Stimulated activated CD4-positive, alpha-beta T cell treated with anti-CD3 and anti-CD28 coated beads, Interleukin-2, amount 100 ng/mL, for 4 hours (primary cell): ENCODE measurements around the gene SLC4A2.
A peak's percentile ranks its signal among the peaks of the same experiment; 100 is the strongest.
"Not testable (repeated sequence)": the region's sequence is repeated elsewhere in the genome, so short reads cannot be mapped to it uniquely, and the experiment has no call there.

Experiments
- DNase-seq: peaks from one replicate; pipeline ENCODE4 v3.0.0-alpha.2; 2020; ENCODE audit warnings: low read depth

Gene SLC4A2, protein sequence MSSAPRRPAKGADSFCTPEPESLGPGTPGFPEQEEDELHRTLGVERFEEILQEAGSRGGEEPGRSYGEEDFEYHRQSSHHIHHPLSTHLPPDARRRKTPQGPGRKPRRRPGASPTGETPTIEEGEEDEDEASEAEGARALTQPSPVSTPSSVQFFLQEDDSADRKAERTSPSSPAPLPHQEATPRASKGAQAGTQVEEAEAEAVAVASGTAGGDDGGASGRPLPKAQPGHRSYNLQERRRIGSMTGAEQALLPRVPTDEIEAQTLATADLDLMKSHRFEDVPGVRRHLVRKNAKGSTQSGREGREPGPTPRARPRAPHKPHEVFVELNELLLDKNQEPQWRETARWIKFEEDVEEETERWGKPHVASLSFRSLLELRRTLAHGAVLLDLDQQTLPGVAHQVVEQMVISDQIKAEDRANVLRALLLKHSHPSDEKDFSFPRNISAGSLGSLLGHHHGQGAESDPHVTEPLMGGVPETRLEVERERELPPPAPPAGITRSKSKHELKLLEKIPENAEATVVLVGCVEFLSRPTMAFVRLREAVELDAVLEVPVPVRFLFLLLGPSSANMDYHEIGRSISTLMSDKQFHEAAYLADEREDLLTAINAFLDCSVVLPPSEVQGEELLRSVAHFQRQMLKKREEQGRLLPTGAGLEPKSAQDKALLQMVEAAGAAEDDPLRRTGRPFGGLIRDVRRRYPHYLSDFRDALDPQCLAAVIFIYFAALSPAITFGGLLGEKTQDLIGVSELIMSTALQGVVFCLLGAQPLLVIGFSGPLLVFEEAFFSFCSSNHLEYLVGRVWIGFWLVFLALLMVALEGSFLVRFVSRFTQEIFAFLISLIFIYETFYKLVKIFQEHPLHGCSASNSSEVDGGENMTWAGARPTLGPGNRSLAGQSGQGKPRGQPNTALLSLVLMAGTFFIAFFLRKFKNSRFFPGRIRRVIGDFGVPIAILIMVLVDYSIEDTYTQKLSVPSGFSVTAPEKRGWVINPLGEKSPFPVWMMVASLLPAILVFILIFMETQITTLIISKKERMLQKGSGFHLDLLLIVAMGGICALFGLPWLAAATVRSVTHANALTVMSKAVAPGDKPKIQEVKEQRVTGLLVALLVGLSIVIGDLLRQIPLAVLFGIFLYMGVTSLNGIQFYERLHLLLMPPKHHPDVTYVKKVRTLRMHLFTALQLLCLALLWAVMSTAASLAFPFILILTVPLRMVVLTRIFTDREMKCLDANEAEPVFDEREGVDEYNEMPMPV

DNA sequence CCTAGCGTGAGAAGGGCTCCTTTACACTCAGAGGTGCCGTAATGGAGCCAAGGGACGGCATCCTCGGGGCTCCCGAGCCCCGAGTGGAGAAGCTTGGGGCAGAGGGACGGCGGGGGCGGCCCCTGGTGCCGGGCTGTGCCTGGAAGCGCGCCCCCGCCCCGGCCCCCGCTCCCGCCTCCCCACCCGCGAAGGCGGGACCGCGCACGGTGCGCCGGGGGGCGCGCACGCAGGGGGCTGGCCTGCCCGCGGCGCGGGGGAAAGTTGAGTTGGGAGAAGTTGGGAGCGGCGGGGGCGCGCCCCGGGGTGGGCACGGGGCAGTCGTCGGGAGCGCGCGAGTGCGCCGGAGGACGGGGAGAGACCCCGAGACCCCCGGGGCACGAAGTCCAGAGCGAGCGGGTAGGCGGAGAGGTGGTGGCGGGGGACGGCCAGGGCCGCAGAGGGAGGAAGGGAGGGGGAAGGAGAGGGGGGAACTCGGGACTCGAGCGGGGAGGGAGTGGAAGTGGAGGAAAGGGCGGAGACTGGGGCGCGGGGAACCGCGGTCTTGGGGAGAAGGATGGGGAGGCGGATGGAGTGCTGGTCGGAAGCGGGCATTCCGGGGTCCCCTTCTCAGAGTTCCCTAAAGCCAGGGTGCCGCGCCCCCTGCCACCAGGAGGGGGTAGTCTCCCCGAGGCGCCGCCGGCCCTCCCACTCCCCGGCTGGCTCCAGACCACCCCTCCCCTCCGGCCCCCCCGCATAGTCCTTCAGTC, at the start of gene SLC4A2:
Gene SLC4A2, plus strand, starts transcription at position 223 of the 746 bp plus-strand sequence. CDS start 2,399 bp downstream, outside the sequence.
- peak; percentile 65 for DNase-seq

DNA sequence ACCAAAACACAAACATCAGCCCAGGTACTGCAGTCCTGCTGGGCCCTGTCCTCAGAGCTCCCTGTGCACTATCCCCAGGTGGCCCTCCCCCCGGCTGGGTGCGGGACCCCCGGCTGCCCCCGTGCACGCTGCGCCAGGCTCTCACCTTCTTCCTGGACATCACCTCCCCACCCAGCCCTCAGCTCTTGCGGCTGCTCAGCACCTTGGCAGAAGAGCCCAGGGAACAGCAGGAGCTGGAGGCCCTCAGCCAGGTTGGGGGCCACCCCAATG, 49.4 kb upstream of the SLC4A2 start:
- DNase-seq: no peak

DNA sequence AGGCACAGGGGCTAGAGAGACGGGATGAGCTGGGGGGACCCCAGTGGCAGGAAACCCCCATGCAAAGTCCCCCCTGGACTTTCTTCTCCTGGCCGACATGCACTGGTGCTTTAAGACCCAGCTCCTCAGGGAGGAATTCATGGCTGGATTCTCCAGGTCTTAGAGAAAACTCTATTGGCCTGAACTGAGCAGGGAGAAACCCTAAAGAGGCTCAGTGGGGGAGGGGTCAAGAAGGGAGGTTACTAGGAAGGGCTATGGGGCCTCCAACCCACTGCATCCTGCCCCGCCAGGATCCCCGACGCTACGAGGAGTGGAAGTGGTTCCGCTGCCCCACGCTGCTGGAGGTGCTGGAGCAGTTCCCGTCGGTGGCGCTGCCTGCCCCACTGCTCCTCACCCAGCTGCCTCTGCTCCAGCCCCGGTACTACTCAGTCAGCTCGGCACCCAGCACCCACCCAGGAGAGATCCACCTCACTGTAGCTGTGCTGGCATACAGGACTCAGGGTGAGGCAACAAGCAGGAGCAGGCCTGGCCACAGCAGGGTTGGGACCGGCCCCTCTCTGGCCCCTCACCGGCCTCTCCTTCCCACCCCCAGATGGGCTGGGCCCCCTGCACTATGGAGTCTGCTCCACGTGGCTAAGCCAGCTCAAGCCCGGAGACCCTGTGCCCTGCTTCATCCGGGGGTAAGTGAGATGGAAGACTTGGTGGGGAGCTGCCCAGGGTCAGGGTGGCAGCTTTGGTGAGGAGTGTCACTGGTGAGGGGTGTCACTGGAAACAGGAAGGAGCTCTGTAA, 48.9 kb upstream of the SLC4A2 start:
- no peak for DNase-seq

DNA sequence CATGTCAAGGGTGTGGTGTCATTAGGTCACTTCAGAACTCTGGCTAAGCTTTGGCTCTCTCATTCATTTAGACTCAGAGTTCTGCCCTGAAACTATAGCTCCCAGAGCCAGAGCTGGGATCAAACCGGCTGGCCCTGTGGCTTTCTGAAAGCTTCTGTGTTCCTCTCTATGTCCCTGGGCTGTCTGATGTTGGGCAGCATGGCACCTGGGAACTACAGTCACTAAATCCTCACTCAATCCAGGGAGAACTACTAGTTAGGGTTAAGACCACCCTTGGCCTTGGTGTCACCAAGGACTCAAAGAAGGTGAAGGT, 48.3 kb upstream of the SLC4A2 start:
- no peak for DNase-seq

DNA sequence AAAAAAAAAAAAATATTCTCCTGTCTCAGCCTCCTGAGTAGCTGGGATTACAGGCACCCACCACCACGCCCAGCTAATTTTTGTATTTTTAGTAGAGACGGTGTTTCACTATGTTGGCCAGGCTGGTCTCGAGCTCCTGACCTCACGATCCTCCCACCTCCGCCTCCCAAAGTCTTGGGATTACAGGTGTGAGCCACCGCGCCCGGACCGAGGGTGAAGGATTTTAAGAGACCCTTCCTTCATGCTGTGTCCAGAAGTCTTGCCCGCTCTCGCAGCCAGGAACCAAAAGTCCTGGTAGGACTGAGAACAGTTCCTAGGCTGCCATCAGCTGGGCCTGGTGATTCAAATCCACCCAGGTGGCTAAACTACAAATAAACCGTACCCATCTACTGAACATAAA, 47.8 kb upstream of the SLC4A2 start:
- not testable (repeated sequence) for DNase-seq

DNA sequence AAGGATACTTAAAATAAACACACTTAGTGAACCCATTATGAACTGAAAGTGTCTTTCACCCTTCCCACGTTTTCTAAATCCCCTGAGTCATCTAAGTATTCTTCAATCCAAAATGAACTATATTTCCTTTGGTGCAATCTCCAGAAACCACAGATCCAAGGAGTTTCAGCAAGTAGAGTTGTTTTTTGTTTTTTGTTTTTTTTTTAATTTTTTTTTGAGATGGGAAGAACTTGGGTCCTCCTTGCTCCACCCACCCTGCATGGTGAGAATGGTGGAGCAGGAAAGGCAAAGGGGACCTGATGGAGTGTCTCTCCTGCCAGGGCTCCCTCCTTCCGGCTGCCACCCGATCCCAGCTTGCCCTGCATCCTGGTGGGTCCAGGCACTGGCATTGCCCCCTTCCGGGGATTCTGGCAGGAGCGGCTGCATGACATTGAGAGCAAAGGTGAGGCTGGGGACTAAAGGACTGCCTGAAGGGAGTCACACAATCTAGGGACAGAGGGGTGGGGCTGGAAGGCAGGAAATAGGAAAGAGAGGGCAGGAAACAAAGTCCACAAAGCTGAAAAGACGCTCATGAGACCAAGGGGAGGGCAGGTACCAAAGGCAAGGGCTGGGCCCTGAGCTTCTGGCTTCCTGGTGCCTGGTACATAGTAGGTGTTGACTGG, 47.2 kb upstream of the SLC4A2 start:
- DNase-seq: no peak

DNA sequence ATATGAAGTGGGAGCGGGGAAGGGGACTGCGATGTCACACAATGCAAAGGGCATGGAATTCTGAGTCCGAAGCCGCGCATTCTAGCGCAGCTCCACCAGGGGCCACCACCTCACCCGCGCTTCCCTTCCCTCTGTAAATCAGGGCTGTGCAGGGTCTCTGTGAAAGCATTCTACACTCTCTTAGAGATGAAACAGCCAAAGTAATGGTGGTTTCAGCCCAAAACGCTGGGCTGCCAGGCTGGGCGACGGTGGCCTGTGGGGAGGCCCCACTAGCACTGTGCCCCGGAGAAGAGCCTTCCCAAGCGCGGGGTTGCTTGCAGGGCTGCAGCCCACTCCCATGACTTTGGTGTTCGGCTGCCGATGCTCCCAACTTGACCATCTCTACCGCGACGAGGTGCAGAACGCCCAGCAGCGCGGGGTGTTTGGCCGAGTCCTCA, 46.5 kb upstream of the SLC4A2 start:
- DNase-seq: no peak

DNA sequence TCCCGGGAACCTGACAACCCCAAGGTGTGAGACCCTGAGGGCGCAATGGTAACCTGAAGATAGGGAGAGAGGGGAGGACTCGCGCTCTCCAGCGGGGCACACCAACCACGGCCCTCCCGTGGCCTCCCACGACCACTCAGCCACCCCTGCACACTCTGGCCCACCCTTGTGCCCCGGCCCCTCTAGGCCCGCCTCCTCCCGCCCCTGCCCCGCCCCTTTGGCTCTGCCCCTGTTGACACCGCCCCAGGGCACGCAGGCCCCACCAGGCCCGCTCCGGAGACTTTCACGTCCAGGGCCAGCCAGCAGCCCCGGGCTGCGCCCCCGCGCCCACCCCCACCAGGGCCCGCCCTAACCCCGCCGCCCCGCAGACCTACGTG, 46.0 kb upstream of the SLC4A2 start:
- no peak for DNase-seq

DNA sequence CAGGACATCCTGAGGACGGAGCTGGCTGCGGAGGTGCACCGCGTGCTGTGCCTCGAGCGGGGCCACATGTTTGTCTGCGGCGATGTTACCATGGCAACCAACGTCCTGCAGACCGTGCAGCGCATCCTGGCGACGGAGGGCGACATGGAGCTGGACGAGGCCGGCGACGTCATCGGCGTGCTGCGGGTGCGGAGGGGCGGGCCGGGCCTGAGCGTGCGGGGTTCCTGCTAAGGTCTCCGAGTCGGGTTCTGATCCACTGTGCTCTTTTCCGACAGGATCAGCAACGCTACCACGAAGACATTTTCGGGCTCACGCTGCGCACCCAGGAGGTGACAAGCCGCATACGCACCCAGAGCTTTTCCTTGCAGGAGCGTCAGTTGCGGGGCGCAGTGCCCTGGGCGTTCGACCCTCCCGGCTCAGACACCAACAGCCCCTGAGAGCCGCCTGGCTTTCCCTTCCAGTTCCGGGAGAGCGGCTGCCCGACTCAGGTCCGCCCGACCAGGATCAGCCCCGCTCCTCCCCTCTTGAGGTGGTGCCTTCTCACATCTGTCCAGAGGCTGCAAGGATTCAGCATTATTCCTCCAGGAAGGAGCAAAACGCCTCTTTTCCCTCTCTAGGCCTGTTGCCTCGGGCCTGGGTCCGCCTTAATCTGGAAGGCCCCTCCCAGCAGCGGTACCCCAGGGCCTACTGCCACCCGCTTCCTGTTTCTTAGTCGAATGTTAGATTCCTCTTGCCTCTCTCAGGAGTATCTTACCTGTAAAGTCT, 45.5 kb upstream of the SLC4A2 start:
- peak; percentile 73 for DNase-seq

DNA sequence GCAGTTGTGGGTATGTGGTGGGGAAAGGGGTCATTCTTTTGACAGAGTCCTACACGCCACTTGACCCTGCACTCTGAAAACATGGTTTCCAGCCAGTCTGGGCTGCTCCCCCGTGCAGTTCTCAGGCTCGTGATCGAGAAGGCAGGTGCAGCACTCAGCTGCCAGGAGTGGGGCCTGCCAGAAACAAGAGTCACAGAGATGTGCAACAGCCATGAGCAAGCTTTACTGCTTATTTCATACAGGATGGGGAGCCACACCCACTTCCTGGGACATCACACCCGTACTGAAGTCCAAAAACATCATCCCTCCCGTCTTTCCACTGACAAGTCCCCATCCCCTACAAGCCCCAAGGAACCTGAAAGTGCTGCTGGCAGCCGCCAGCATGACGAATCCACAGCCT, 44.4 kb upstream of the SLC4A2 start:
- DNase-seq: no peak

DNA sequence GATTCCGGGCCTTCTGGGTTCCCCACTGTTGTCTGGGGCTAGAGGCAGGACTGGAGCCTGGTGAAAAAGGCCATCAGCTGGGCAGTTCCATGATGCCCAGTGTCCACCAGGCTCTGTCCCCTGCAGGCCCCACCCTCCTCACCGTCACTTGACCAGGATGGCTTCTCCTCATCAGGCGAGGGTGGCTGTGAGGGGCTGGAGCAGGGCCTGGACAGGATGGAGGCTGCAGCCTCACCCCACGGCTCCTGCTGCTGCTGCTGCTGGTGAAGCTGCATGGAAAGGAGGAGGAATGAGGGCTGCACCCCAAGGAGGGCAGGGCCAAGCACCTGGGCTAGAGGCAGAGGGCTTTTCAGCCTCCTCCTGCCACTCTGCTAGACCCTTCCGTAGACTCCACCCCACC, 43.4 kb upstream of the SLC4A2 start:
- DNase-seq: no peak

DNA sequence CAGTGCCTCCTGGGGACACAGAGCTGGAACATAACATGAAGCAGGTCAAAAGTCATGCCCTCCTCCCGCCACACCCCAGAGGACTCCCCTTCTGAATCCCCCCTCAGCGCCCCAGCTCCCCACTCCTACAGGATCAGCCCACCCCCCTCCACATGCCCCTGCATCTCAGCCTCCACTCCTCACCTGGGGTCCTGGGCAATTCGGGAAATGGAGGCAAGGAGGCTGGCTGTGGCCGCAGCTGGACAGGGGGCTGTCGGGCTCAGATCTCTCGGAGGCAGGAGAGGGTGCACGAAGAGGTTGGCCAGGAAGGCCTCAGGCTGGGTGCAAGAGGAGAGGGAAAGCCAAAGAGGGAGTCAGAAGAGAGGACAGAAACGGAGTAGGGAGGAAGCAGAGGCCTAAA, 42.9 kb upstream of the SLC4A2 start:
- DNase-seq: no peak

DNA sequence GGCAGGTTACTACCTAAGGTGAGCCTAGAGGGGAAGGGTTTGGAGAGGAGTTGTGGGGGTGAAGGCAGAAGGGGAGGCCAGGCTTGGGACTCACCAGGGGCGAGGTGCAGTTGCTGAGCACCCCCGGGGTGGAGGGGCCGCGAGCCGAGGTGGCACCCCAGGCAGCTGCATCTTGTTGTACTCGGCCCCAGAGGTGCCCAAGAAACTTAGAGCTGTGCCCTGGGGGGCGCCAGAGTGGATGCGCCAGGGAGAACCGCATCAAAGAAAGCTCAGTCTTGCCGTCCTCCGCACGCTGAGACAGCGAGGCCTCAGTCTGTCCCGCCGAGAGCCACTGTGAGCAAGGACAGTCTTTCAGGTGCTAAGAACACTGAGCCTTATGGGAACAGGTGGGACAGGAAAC, 42.4 kb upstream of the SLC4A2 start:
- no peak for DNase-seq

DNA sequence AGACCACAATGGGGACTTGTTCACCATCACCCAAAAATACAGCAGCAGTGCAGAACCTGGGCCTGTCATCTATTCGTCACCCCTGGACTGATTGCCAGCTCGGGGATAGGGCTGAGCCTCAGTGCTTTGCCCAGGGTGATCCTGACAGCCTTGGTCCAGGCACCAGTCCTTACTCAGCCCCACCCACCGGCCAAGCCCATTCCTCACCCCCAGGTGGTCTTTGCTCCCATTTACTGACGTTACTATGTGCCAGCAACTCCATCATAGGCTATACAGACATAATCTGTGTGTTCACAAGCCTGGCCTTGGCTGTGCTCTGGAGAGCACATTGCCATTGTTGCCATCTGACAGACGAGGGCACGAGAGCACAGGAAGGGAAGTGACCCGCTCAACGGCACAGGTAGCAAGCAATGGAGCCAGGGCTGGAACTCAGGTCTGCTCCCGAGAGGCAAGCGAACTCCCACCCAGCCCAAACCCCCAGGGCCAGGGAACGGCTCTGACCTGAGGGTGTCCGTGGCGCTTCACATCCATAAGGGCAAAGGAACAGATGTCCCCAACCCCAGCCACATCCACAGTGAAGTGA, 41.9 kb upstream of the SLC4A2 start:
- no peak for DNase-seq

DNA sequence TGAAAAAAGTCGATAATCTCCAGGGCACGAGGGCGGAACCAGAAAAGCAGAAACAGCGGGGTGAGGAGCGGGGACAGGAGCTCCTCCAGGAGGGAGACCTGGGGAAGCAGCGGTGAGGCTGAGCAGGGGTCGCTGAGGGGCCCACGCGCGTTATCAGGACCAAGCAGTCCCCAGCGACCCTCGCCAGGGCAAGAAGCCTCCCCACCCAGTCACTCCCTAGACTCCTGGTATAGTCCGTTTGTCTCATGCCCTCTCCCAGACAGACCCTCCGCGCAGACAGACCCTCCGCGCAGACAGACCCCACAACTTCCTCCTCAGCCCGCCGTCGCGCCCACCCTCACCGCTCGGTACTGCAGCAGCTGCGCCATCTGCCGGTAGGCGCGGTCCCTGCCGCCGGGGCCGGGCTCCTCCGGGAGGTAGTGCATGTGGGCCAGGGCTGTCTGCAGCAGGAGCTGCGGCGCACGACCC, 41.4 kb upstream of the SLC4A2 start:
- DNase-seq: peak; percentile 78

DNA sequence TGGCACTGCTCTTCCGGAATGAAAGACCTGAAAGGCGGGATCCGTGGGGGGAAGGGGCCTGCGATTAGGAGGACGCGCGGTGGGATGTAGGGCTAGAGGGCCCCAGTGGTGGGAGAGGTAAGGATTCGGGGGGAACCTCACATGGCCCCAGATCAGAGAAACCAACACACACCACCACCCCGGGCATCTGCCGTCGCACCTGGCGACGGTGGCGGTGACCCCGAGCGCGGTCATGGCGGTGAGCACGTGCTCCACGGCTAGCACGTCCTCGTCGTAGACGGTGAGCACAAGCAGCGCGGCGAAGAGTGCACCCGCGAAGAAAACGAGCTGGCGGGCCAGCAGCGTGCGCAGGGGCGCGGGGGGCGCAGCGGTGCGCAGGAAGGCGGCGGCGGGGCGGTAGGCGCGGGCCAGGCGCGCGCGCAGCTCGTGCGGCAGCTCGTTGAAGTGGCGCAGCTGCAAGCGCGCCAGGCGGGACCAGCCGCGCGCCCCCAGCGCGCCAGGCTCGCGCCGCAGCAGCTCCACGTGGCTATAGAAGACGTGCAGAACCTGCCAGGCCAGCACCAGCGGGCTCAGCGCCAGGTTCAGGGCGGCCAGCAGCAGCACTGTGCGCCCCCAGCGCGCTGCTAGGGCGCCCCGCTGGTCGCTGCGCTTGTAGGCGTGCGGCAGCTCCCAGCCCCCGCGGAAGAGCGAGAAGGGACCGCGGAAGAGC, 40.8 kb upstream of the SLC4A2 start:
- DNase-seq: no peak

DNA sequence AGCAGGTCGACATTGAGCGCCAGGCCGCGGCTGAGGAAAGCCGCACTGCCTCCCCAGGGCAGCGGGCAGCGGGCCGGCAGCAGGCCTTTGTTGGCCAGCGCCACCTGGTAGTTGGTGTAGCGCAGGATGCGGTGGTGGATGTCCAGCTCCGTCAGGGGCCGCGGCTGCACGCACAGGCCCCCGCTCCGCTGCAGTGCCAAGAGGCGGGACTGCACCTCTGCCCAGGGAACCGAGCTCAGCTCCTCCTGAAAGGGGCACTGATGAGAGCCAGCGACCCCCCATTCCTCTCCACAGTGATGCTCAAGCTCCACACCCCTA, 40.3 kb upstream of the SLC4A2 start:
- DNase-seq: no peak

DNA sequence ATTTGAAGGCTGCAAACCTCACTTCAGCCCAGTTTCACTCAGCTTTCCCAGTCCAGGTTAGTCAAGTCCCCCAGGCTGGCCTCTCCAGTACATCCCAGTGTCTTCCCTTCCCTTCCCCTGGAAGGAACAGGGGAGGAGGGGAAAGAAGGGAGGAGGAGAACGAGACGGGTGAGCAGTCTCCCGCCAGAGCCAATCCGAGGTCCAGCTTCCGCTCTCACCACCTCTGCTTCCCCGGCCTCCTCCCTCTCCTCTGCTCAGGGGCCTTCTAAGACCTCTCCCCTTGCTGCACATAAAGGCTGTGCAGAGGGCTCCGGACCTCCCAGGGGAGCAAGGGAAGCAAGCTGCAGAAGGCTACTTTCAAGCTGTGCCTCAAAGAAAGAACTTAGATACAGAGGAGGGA, 39.2 kb upstream of the SLC4A2 start:
- DNase-seq: no peak

DNA sequence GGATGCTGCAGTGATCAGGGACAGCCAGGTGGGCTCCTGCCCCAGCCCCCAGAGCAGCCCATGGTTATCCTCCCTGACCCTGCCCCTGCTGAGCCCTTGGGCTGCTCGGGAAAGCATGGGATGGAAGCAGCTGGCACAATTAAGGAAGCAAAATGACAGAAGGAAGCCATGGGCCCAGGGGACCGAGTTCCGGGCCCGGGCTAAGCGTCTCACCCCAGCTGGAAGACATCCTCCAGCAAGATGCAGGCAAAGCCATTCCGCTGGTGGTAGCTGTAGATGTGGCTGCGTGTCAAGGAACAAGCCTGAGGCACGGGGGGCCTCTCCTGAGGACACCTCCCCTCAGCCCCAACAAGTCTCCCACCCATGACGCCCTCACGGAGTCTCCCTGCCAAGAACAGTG, 36.2 kb upstream of the SLC4A2 start:
- no peak for DNase-seq
